Lung (tissue), 12 donors: ENCODE results near the gene TTC19. TPM values are rescaled to one million over a fixed set of nuclear protein-coding genes. Genes with fewer than 3 reads are reported as not detected.
A peak's percentile ranks its signal among the peaks of the same experiment; 100 is the strongest.

ENCODE experiments used
- ATAC-seq: fragments of 200-7000 bp; cut with Tn5 transposase; one replicate; pipeline ENCODE4 v1.9.1; 2020; ENCODE audit warnings: moderate number of reproducible peaks; ENCODE audit not compliant: insufficient read depth, low FRiP score
- DNase-seq, 3 donors: peaks; one replicate each; pipeline ENCODE4 v3.0.0-alpha.2; 2013 to 2017
- H3K27ac ChIP-seq, 2 donors: one replicate each; pipeline ENCODE4 v1.5.1; 2013; ENCODE audit warnings: mild to moderate bottlenecking in 2 of 2, moderate library complexity in 2 of 2, control low read depth in 1 of 2, inconsistent platforms in 1 of 2, low read depth in 1 of 2, low read length in 1 of 2
- H3K27me3 ChIP-seq, 3 donors: one replicate each; pipeline ENCODE4 v1.5.1; 2013; ENCODE audit warnings: low read length in 2 of 3; ENCODE audit not compliant: control insufficient read depth in 3 of 3, insufficient read depth in 3 of 3
- H3K36me3 ChIP-seq, 4 donors: one replicate each; pipeline ENCODE4 v1.5.1; 2013; ENCODE audit warnings: low read length in 4 of 4, mild to moderate bottlenecking in 1 of 4, moderate library complexity in 1 of 4; ENCODE audit not compliant: control insufficient read depth in 4 of 4, insufficient read depth in 4 of 4
- H3K4me1 ChIP-seq, 5 donors: one replicate each; pipeline ENCODE4 v1.5.1; 2013; ENCODE audit warnings: low read length in 5 of 5, mild to moderate bottlenecking in 2 of 5, moderate library complexity in 1 of 5; ENCODE audit not compliant: control insufficient read depth in 5 of 5, insufficient read depth in 5 of 5
- H3K4me3 ChIP-seq: one replicate; pipeline ENCODE4 v1.5.1; 2013; ENCODE audit warnings: mild to moderate bottlenecking, control low read depth, moderate library complexity
- H3K9ac ChIP-seq, 2 donors: one replicate each; pipeline ENCODE4 v1.5.1; 2013; ENCODE audit warnings: low read length in 2 of 2, control low read depth in 1 of 2; ENCODE audit not compliant: insufficient read depth in 1 of 2
- H3K9me3 ChIP-seq, 4 donors: one replicate each; pipeline ENCODE4 v1.5.1; 2013; ENCODE audit warnings: low read length in 3 of 4, mild to moderate bottlenecking in 1 of 4, moderate library complexity in 1 of 4; ENCODE audit not compliant: control insufficient read depth in 4 of 4, insufficient read depth in 3 of 4
- CTCF ChIP-seq: IDR thresholded peaks from 2 replicates; pipeline ENCODE4 v1.5.1; 2012; ENCODE audit warnings: mild to moderate bottlenecking; ENCODE audit errors: control extremely low read depth, extremely low read depth
- WGBS, 2 donors: extraction: QIAGEN DNeasy Blood & Tissue Kit; methylation state at CpG; one replicate each; pipeline ENCODE4 v1.1.7; 2013; 5-methylcytosine and 5-hydroxymethylcytosine counted together
- polyA plus RNA-seq, 2 donors: library from polyadenylated mRNA; stranded (reverse); fragments of 200-250 nt; gene quantifications; one replicate each; pipeline ENCODE4 v1.2.1, GENCODE V29; 2013
- total RNA-seq, 2 donors: library from RNA; depleted of rRNA in 1 of 2; stranded (reverse); fragments of >200 nt in 1 of 2; gene quantifications; one replicate each; pipeline ENCODE4 v1.2.1, GENCODE V29; 2014 to 2021
- donor health status: control.
- donor health status: control.
- donor health status: Bipolar disorder and iron deficiency.
- donor health status: healthy.
- donor health status: DM: yes; HTN: yes; CAD: no.

Gene TTC19
- total and polyA plus RNA-seq, 4 donors: 19.1 to 80.1 (median 35.3) TPM

- H3K27ac ChIP-seq: peak overlapping the region in 1 of 2 donors; percentile 91
- H3K4me3 ChIP-seq: no peak overlapping the region
- DNase-seq (no peak), ATAC-seq (no peak)
- no peak for TF ChIP-seq CTCF
- H3K36me3 ChIP-seq: no peaks in the 10 kb centered on the region
- peaks cover 0 to 16% (median 8%) of the 10 kb centered on the region in 5 donors for H3K4me1 ChIP-seq
- H3K9ac ChIP-seq: no peak overlapping the region
- no peaks in the 10 kb centered on the region for H3K27me3 ChIP-seq
- no peaks in the 10 kb centered on the region for H3K9me3 ChIP-seq
- WGBS, 2 donors: 57 to 63% methylated on average over 6 of the region's 6 CpGs
Observed at GRCh38 chr17:15965528-15965927, 34.1 kb upstream of the TTC19 start.

- WGBS, 2 donors: 15 to 27% methylated on average over 13 of the region's 13 CpGs
- Histone ChIP-seq H3K27ac (peak overlapping the region in 1 of 2 donors; percentile 80), H3K9ac (no peak overlapping the region), H3K27me3 (no peaks in the 10 kb centered on the region), H3K4me3 (no peak overlapping the region), H3K4me1 (peaks cover 0 to 16% (median 8%) of the 10 kb centered on the region in 5 donors), H3K9me3 (no peaks in the 10 kb centered on the region), H3K36me3 (no peaks in the 10 kb centered on the region)
- TF ChIP-seq CTCF: no peak
- ATAC-seq: peak; percentile 77
- peak; percentile 59 to 82 (median 75) for DNase-seq
Observed at GRCh38 chr17:15966183-15966878, 33.3 kb upstream of the TTC19 start.

GRCh38 chr17:15966879-15967248 is 32.8 kb upstream of the TTC19 start:
- Histone ChIP-seq H3K4me1 (peaks cover 0 to 16% (median 9%) of the 10 kb centered on the region in 5 donors), H3K9ac (no peak overlapping the region), H3K9me3 (no peaks in the 10 kb centered on the region), H3K4me3 (no peak overlapping the region), H3K27ac (peak overlapping the region in 1 of 2 donors; percentile 80), H3K36me3 (no peaks in the 10 kb centered on the region), H3K27me3 (no peaks in the 10 kb centered on the region)
- DNase-seq: peak in 2 of 3 donors; percentile 11 to 15
- ATAC-seq: peak; percentile 61
- WGBS, 2 donors: 31 to 32% methylated on average over 10 to 11 of the region's 11 CpGs
- no peak for TF ChIP-seq CTCF
